Ectodermal cell (in vitro differentiated cells): ENCODE results near the gene RGS13.
A peak's percentile ranks its signal among the peaks of the same experiment; 100 is the strongest.

ENCODE experiments used
- H3K27ac ChIP-seq: 2 replicates; pipeline ENCODE4 v1.7.0; 2013; ENCODE audit warnings: mild to moderate bottlenecking, low read depth, low read length; ENCODE audit not compliant: insufficient read depth, poor library complexity, severe bottlenecking
- H3K27me3 ChIP-seq: 2 replicates; pipeline ENCODE4 v1.7.0; 2013; ENCODE audit warnings: mild to moderate bottlenecking, low read length; ENCODE audit not compliant: insufficient read depth, control insufficient read depth, poor library complexity, severe bottlenecking
- H3K36me3 ChIP-seq: one replicate; pipeline ENCODE4 v1.7.0; 2013; ENCODE audit warnings: low read length; ENCODE audit not compliant: control insufficient read depth, insufficient read depth
- H3K4me1 ChIP-seq: one replicate; pipeline ENCODE4 v1.7.0; 2013; ENCODE audit warnings: low read length; ENCODE audit not compliant: control insufficient read depth, insufficient read depth
- H3K4me3 ChIP-seq: 2 replicates; pipeline ENCODE4 v1.7.0; 2013; ENCODE audit warnings: low read depth, low read length, control low read depth; ENCODE audit not compliant: insufficient read depth
- H3K9me3 ChIP-seq: 2 replicates; pipeline ENCODE4 v1.7.0; 2013; ENCODE audit warnings: mild to moderate bottlenecking, low read length, moderate library complexity; ENCODE audit not compliant: control insufficient read depth
- WGBS, 2 experiments: methylation state at CpG; one replicate each; pipeline ENCODE4 v1.1.7; 2013; ENCODE audit warnings: missing lambda C conversion rate in 2 of 2; 5-methylcytosine and 5-hydroxymethylcytosine counted together

RGS13 gene

GRCh38 chr1:192635041-192635440 lies 906 bp upstream of the RGS13 start:
- no peaks in the 10 kb centered on the region for H3K36me3 ChIP-seq
- WGBS, 2 experiments, result 92% methylated on average over 2 of the region's 2 CpGs
- no peak overlapping the region for H3K27ac ChIP-seq
- H3K9me3 ChIP-seq, result no peaks in the 10 kb centered on the region
- H3K4me1 ChIP-seq, result peaks cover 16% of the 10 kb centered on the region
- no peaks in the 10 kb centered on the region for H3K27me3 ChIP-seq
- no peak overlapping the region for H3K4me3 ChIP-seq

GRCh38 chr1:192639607-192640368 lies 3.8 kb downstream of the RGS13 start:
- H3K27me3 ChIP-seq, result no peaks in the 10 kb centered on the region
- H3K36me3 ChIP-seq, result no peaks in the 10 kb centered on the region
- H3K4me1 ChIP-seq, result no peaks in the 10 kb centered on the region
- H3K9me3 ChIP-seq, result no peaks in the 10 kb centered on the region
- 87 to 94% methylated on average over 3 to 4 of the region's 4 CpGs for WGBS, 2 experiments
- H3K4me3 ChIP-seq, result no peak overlapping the region
- no peak overlapping the region for H3K27ac ChIP-seq

- 95 to 98% methylated on average over 1 of the region's 1 CpG for WGBS, 2 experiments
- Histone ChIP-seq H3K4me3 (no peak overlapping the region), H3K27me3 (no peaks in the 10 kb centered on the region), H3K4me1 (no peaks in the 10 kb centered on the region), H3K9me3 (no peaks in the 10 kb centered on the region), H3K36me3 (no peaks in the 10 kb centered on the region), H3K27ac (no peak overlapping the region)
These were observed 16.2 kb downstream of the RGS13 start for GRCh38 chr1:192652159-192652558.

GRCh38 chr1:192654120-192654519 lies 18.2 kb downstream of the RGS13 start:
- H3K27me3 ChIP-seq, result no peaks in the 10 kb centered on the region
- no peak overlapping the region for H3K27ac ChIP-seq
- H3K9me3 ChIP-seq, result no peaks in the 10 kb centered on the region
- H3K4me1 ChIP-seq, result no peaks in the 10 kb centered on the region
- no peaks in the 10 kb centered on the region for H3K36me3 ChIP-seq
- H3K4me3 ChIP-seq, result no peak overlapping the region

GRCh38 chr1:192654591-192655251 lies 18.8 kb downstream of the RGS13 start:
- Histone ChIP-seq H3K4me1 (no peaks in the 10 kb centered on the region), H3K27ac (no peak overlapping the region), H3K4me3 (no peak overlapping the region), H3K9me3 (no peaks in the 10 kb centered on the region), H3K27me3 (no peaks in the 10 kb centered on the region), H3K36me3 (no peaks in the 10 kb centered on the region)
- 90 to 94% methylated on average over 4 of the region's 4 CpGs for WGBS, 2 experiments

- H3K4me1 ChIP-seq, result no peaks in the 10 kb centered on the region
- no peak overlapping the region for H3K4me3 ChIP-seq
- no peaks in the 10 kb centered on the region for H3K36me3 ChIP-seq
- no peaks in the 10 kb centered on the region for H3K27me3 ChIP-seq
- H3K27ac ChIP-seq, result no peak overlapping the region
- H3K9me3 ChIP-seq, result no peaks in the 10 kb centered on the region
- 94 to 96% methylated on average over 3 to 4 of the region's 4 CpGs for WGBS, 2 experiments
These were observed 21.8 kb downstream of the RGS13 start for GRCh38 chr1:192657760-192658159.

- no peak overlapping the region for H3K27ac ChIP-seq
- H3K4me3 ChIP-seq, result no peak overlapping the region
These were observed 22.3 kb downstream of the RGS13 start for GRCh38 chr1:192658255-192658654.

GRCh38 chr1:192660613-192661012 lies 24.7 kb downstream of the RGS13 start:
- Histone ChIP-seq H3K36me3 (no peaks in the 10 kb centered on the region), H3K27ac (no peak overlapping the region), H3K4me1 (no peaks in the 10 kb centered on the region), H3K9me3 (no peaks in the 10 kb centered on the region), H3K4me3 (no peak overlapping the region), H3K27me3 (no peaks in the 10 kb centered on the region)
- WGBS, 2 experiments, result 97 to 99% methylated on average over 3 of the region's 3 CpGs

More at GRCh38 chr1:192658255-192658654, 22.3 kb downstream of the RGS13 start:
- no peaks in the 10 kb centered on the region for H3K36me3 ChIP-seq
- 94 to 97% methylated on average over 1 of the region's 1 CpG for WGBS, 2 experiments
- no peaks in the 10 kb centered on the region for H3K9me3 ChIP-seq
- no peaks in the 10 kb centered on the region for H3K27me3 ChIP-seq
- no peaks in the 10 kb centered on the region for H3K4me1 ChIP-seq

- Histone ChIP-seq H3K4me3 (no peak overlapping the region), H3K27ac (peak overlapping the region; percentile 36), H3K36me3 (no peaks in the 10 kb centered on the region), H3K9me3 (no peaks in the 10 kb centered on the region), H3K27me3 (no peaks in the 10 kb centered on the region), H3K4me1 (no peaks in the 10 kb centered on the region)
- 91% methylated on average over 5 of the region's 5 CpGs for WGBS, 2 experiments
These were observed 32.5 kb downstream of the RGS13 start for GRCh38 chr1:192668409-192668983.

GRCh38 chr1:192669174-192669573 lies 33.2 kb downstream of the RGS13 start:
- H3K27me3 ChIP-seq, result no peaks in the 10 kb centered on the region
- H3K9me3 ChIP-seq, result no peaks in the 10 kb centered on the region
- 100% methylated on average over 1 of the region's 1 CpG; no CpG with 5 or more reads in 1 of the 2 experiments for WGBS, 2 experiments
- no peak overlapping the region for H3K27ac ChIP-seq
- no peak overlapping the region for H3K4me3 ChIP-seq
- no peaks in the 10 kb centered on the region for H3K4me1 ChIP-seq
- no peaks in the 10 kb centered on the region for H3K36me3 ChIP-seq
